Muscle layer of duodenum (tissue), 2 donors: ENCODE data around the gene NAA80.

Experiments used
- H3K27ac ChIP-seq: one replicate; pipeline ENCODE4 v1.7.0; 2013; ENCODE audit warnings: mild to moderate bottlenecking, low read length
- H3K27me3 ChIP-seq: one replicate; pipeline ENCODE4 v1.7.0; 2013; ENCODE audit warnings: low read depth, mild to moderate bottlenecking, control low read depth, low read length
- H3K36me3 ChIP-seq, 2 donors: one replicate each; pipeline ENCODE4 v1.7.0; 2013; ENCODE audit warnings: low read length in 2 of 2, control low read depth in 1 of 2, mild to moderate bottlenecking in 1 of 2; ENCODE audit not compliant: insufficient read depth in 2 of 2, control insufficient read depth in 1 of 2
- H3K4me1 ChIP-seq, 2 donors: one replicate each; pipeline ENCODE4 v1.7.0; 2013; ENCODE audit warnings: low read length in 2 of 2, mild to moderate bottlenecking in 2 of 2, control low read depth in 1 of 2, moderate library complexity in 1 of 2; ENCODE audit not compliant: insufficient read depth in 2 of 2, control insufficient read depth in 1 of 2
- H3K4me3 ChIP-seq, 2 donors: one replicate each; pipeline ENCODE4 v1.7.0; 2013; ENCODE audit warnings: low read length in 2 of 2, low read depth in 1 of 2, mild to moderate bottlenecking in 1 of 2
- H3K9me3 ChIP-seq, 2 donors: one replicate each; pipeline ENCODE4 v1.7.0; 2013; ENCODE audit warnings: low read length in 2 of 2, control low read depth in 1 of 2, mild to moderate bottlenecking in 1 of 2; ENCODE audit not compliant: control insufficient read depth in 1 of 2
- donor health status: healthy.

NAA80 gene

DNA sequence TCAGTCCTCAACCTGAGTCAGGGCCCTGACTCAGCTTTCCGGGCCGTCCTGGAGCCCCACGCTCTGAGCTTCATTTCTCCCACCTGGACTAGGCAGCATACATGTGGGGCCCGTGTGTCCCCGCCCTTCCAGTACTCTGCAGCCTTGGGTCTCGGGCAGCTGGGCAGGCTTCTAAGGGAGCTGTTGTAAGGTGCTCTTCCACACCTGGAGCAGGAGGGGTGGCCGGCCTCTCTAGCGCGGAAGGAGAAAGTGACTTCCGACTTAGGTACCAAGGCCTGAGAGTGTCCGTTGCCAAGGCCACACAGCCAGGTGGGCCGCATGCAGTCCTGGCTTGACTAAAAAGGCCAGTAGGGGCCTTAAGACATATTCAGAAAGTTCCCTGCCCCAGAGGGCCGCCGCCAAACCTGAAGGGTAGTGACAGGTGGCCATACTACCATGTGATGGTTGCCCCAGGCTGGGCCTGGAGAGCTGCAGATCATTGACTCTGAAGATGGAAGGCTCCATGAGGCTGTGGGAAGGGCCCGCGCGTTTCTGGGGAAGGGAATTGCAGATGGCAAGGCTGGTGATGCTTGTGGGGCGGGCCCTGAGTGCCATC lies 39.7 kb downstream of the NAA80 start:
- H3K4me1 ChIP-seq: peaks cover 9 to 24% of the 10 kb centered on the region in 2 donors
- peaks cover 19 to 38% of the 10 kb centered on the region in 2 donors for H3K36me3 ChIP-seq
- H3K27ac ChIP-seq: peak overlapping the region; percentile 63
- H3K4me3 ChIP-seq: peak overlapping the region in 1 of 2 donors; percentile 25
- H3K9me3 ChIP-seq: no peaks in the 10 kb centered on the region
- no peaks in the 10 kb centered on the region for H3K27me3 ChIP-seq

DNA sequence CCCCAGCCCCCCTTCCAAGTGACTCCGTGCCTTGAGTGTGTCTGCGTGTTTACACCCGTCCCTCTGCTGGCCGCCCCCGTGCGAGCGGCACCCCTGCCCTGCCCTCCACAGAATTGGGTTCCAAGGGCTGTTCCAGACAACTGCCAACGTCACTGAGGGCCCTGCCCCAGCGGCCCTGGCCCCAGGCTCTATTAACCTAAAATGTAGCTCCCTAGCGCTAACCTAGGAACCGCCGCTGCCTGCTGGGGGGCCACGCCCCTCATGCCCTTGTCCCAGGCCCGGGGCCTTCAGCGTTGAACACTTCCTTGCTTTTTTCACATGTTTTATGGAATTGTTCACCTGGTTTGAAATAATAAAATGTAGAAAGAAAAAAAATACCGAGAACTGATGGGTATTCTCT lies 40.2 kb downstream of the NAA80 start:
- Histone ChIP-seq H3K27ac (peak overlapping the region; percentile 63), H3K4me1 (peaks cover 6 to 19% of the 10 kb centered on the region in 2 donors), H3K36me3 (peaks cover 25 to 43% of the 10 kb centered on the region in 2 donors), H3K27me3 (no peaks in the 10 kb centered on the region), H3K4me3 (no peak overlapping the region), H3K9me3 (no peaks in the 10 kb centered on the region)

DNA sequence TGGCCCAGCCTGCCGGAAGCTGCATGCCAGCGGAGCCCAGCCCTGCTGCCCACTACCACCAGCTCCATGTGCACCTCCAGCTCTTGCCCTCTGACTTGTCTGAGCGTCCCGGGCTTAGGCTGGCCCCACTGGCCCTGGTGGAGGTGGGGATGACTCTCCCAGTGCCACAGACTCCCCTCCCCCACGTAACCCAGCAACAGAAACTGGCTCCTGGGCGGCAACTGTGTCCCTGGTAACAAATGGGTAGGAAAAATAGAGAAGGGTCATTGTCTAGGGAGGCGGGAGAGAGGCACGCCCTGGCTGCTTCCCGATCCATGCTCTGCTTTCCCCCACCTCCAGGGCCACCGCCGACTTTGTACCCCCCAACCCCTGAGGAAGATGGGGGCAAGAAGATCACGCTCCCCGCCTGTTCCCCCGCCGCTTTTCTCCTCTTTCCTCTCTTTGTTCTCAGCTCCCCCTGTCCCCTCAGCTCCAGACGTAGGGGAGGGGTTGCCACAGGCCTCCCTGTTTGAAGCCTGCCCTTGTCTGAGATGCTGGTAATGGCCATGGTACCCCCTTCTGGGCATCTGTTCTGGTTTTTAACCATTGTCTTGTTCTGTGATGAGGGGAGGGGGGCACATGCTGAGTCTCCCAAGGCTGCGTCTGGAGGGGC lies 41.0 kb downstream of the NAA80 start:
- Histone ChIP-seq H3K27ac (no peak overlapping the region), H3K4me1 (peaks cover 6 to 19% of the 10 kb centered on the region in 2 donors), H3K9me3 (no peaks in the 10 kb centered on the region), H3K4me3 (no peak overlapping the region), H3K36me3 (peaks cover 28 to 49% of the 10 kb centered on the region in 2 donors), H3K27me3 (no peaks in the 10 kb centered on the region)

DNA sequence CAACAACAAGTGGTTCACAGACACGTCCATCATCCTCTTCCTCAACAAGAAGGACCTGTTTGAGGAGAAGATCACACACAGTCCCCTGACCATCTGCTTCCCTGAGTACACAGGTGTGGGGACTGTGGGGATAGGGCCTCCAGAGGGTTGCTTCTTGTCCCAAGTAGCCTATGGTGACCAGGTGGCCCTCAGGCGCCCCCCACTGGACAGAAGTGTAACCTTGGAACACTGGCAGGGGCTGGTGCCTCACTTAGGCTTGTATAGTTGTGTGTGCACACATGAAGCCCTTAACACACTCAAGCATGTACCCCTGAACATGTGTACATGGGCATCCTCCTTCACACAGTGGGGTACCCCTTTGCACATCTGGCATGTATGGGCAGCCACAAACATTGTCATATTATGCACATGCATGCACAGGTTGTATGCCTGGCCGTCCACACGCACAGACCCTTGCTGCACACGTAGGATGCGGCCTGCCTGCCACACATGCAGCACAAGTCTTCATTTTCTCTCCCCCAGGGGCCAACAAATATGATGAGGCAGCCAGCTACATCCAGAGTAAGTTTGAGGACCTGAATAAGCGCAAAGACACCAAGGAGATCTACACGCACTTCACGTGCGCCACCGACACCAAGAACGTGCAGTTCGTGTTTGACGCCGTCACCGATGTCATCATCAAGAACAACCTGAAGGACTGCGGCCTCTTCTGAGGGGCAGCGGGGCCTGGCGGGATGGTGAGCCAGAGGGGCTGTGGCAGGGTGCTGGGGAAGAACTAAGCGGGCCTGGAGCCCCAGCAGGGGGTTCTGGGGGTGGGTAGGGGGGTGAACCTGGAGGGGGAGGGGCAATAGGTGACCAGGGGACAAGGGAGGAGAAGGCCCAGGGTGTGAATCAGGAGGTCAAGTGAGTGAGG lies 42.0 kb downstream of the NAA80 start:
- Histone ChIP-seq H3K4me3 (no peak overlapping the region), H3K27ac (no peak overlapping the region), H3K27me3 (no peaks in the 10 kb centered on the region), H3K36me3 (peaks cover 29 to 58% of the 10 kb centered on the region in 2 donors), H3K9me3 (no peaks in the 10 kb centered on the region), H3K4me1 (peaks cover 6 to 19% of the 10 kb centered on the region in 2 donors)

DNA sequence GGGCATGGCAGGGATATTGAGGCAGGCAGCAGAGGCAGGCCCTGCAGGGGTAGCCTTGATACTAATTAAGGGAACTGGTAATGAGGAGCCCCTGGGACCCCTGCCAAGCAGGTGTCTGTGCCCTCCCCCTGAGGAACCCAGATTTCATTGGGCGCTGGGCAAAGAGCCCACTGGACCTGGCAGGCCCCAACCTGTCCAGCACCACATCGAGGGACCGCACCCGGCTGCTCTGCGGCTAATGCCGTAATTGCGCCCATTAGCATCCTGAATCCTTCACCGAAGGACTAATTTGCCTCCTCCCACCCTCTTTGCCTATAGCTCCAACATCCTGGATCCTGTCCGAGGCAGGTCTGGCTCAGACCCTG lies 44.0 kb downstream of the NAA80 start:
- peaks cover 33 to 69% of the 10 kb centered on the region in 2 donors for H3K36me3 ChIP-seq
- H3K4me1 ChIP-seq: peaks cover 3 to 18% of the 10 kb centered on the region in 2 donors
- no peaks in the 10 kb centered on the region for H3K9me3 ChIP-seq
- peak overlapping the region; percentile 85 for H3K27ac ChIP-seq
- no peaks in the 10 kb centered on the region for H3K27me3 ChIP-seq
- no peak overlapping the region for H3K4me3 ChIP-seq

DNA sequence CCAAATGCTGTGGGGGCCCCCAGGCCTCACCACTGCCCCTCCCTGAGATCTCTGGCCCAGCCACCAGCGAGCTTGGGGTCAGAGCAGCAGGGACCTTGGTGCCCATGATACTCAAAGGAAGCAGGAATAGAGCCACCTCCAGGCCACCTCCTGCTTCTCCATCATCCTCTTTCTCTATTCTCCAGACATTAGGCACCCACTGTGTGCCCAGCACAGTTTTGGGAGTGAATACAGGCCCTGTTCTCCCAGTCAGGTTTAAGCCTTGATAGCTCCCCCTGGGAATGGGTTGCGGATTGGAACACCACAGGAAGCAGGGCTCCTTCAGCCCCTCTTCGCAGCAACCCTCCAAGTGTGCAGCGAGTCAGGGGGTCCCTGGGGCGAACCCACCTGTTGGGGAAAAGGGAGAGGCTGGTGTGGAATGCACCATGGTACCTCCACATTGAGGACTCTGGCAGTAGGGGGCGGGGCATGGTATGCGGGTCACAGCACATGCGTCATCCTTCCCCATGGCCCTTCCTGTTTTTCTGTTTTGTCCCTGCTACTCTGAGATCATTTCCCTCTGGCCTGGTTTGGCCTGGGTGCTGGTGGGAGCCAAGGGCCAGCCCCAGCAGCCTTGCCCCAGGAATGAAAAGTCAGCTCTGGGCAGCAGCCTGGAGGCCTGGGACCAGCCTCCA lies 44.5 kb downstream of the NAA80 start:
- Histone ChIP-seq H3K27me3 (no peaks in the 10 kb centered on the region), H3K9me3 (no peaks in the 10 kb centered on the region), H3K36me3 (peaks cover 33 to 69% of the 10 kb centered on the region in 2 donors), H3K4me3 (no peak overlapping the region), H3K27ac (peak overlapping the region; percentile 85), H3K4me1 (peaks cover 3 to 22% of the 10 kb centered on the region in 2 donors)

DNA sequence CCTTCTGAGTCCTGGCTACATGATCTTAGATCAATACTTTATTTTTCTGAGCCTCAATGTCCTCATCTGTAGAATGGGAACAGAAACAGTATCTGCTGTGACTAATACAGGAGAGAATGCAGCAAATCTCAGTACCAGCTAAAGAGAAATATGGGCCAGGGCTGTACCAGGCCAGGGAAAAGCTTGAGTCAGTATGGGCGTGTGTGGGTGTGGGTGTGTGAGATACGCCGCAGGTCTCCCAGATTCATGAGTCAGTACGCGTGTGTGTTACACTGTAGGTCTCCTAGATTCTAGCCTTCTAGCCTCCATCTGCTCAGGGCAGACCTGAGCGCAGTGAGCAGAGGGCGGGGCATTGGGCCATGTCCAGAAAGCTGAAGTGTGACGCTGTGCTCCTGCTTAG lies 48.0 kb downstream of the NAA80 start:
- Histone ChIP-seq H3K27ac (peak overlapping the region; percentile 16), H3K4me1 (peaks cover 12 to 54% of the 10 kb centered on the region in 2 donors), H3K27me3 (no peaks in the 10 kb centered on the region), H3K4me3 (no peak overlapping the region), H3K9me3 (no peaks in the 10 kb centered on the region), H3K36me3 (peaks cover 15 to 44% of the 10 kb centered on the region in 2 donors)

DNA sequence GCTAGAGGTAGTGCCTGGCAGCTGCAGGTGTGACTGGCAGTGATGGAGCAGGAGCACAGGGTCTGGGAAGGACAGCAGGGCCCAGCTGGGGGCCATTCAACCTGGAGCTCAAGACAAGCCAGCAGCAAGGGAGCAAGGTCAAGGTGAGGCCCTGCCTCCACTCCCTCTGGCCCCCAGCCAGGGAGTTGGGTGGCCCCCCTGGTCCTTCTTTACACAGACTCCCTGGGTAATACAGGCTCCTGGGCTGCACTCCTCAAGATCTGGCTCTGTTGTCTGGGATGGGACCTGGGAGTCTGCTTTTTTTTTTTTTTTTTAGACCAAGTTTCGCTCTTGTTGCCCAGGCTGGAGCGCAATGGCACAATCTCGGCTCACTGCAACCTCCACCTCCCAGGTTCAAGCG lies 48.7 kb downstream of the NAA80 start:
- Histone ChIP-seq H3K4me3 (no peak overlapping the region), H3K27ac (no peak overlapping the region), H3K4me1 (peaks cover 16 to 59% of the 10 kb centered on the region in 2 donors), H3K27me3 (no peaks in the 10 kb centered on the region), H3K9me3 (no peaks in the 10 kb centered on the region), H3K36me3 (peaks cover 14 to 42% of the 10 kb centered on the region in 2 donors)

DNA sequence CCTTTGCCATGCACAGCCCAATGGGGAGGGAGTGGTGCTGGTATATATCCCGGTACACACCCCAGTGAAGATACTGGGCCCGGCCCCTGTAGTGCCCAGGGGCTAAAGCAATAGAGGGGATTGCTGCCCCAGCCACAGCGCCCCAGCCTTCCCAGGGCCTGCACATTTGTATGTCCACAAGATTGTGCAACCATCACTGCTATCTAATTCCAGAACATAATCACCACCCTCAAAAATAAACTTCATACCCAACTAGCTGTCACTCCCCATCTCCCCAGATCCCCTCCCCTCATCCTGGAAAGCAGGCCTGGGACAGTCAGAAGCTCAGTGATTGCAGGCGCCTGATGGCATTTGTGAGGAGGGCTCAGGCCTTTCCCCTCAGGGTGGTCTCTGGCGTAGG lies 49.7 kb downstream of the NAA80 start:
- Histone ChIP-seq H3K36me3 (peaks cover 13 to 31% of the 10 kb centered on the region in 2 donors), H3K4me3 (no peak overlapping the region), H3K9me3 (no peaks in the 10 kb centered on the region), H3K4me1 (peaks cover 20 to 69% of the 10 kb centered on the region in 2 donors), H3K27ac (peak overlapping the region; percentile 62), H3K27me3 (no peaks in the 10 kb centered on the region)

DNA sequence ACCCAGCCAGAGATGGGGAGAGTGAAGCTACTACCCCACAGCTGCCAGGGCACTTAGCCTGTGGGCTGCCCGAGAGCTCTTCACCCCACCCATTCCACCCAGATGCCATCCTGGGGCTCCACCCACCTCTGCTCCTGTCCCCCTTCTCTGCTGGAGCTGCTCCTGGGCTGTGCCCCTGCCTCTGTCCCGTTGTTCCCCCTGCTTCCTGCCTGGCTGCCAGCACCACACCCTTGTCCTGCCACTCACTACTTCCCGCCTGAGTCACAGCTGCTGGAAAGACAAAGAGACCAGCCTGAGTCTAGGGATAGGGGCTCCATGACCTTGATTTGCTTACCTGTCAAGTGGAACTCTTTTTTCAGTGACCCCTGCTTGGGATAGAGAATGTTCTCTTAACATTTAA lies 50.8 kb downstream of the NAA80 start:
- Histone ChIP-seq H3K4me3 (no peak overlapping the region), H3K4me1 (peaks cover 20 to 72% of the 10 kb centered on the region in 2 donors), H3K9me3 (no peaks in the 10 kb centered on the region), H3K36me3 (peaks cover 5 to 25% of the 10 kb centered on the region in 2 donors), H3K27ac (peak overlapping the region; percentile 62), H3K27me3 (no peaks in the 10 kb centered on the region)

DNA sequence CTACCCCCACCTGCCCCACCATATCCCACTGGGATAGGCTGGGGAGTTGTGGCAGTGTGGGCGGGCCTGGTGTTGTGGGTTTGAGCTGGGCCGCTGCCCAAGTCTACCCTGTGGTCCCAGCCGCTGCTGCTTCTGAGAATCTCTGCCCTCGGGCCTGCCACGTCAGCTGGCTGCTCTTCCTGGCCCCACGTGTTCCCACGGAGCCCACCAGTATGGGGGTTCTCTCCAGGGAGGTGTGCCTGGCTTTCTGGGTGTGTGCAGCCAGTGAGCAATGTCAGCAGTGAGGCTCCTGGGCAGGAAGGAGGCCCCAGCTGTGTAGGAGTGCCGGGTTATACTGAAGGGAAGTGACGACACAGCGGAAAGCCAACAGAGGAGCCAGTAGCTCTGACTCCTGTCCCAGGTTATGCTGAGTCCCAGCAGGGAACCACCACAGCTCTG lies 52.7 kb downstream of the NAA80 start:
- no peaks in the 10 kb centered on the region for H3K27me3 ChIP-seq
- H3K36me3 ChIP-seq: peaks cover 0 to 9% of the 10 kb centered on the region in 2 donors
- H3K27ac ChIP-seq: peak overlapping the region; percentile 62
- peaks cover 35 to 83% of the 10 kb centered on the region in 2 donors for H3K4me1 ChIP-seq
- peak overlapping the region; percentile 50 to 59 for H3K4me3 ChIP-seq
- H3K9me3 ChIP-seq: no peaks in the 10 kb centered on the region
